HG02970 (cell line): ENCODE data around the gene MYO15B.

ENCODE experiments used
- ATAC-seq: cut with Tn5 transposase; IDR thresholded peaks from one replicate; pipeline ENCODE4 v1.9.1; 2021; ENCODE audit warnings: mild to moderate bottlenecking, moderate library complexity, moderate number of reproducible peaks; ENCODE audit not compliant: unreplicated experiment, low FRiP score

MYO15B gene

GRCh38 chr17:75652341-75652740 is 64.7 kb downstream of the MYO15B start:
- no peak for ATAC-seq

GRCh38 chr17:75652934-75653549 is 65.4 kb downstream of the MYO15B start:
- ATAC-seq = no peak

- no peak for ATAC-seq
Observed at GRCh38 chr17:75654176-75654575, 66.6 kb downstream of the MYO15B start.

- no peak for ATAC-seq
Observed at GRCh38 chr17:75658237-75658636, 70.6 kb downstream of the MYO15B start.

GRCh38 chr17:75661531-75661930 is 73.9 kb downstream of the MYO15B start:
- no peak for ATAC-seq

GRCh38 chr17:75662511-75662910 is 74.9 kb downstream of the MYO15B start:
- no peak for ATAC-seq

GRCh38 chr17:75664099-75664549 is 76.5 kb downstream of the MYO15B start:
- peak; percentile 32 for ATAC-seq

GRCh38 chr17:75665981-75666380 is 78.4 kb downstream of the MYO15B start:
- no peak for ATAC-seq

- ATAC-seq = peak; percentile 82
Observed at GRCh38 chr17:75666959-75667790, 79.6 kb downstream of the MYO15B start, which contains the start of the genes RECQL5 and SAP30BP. TSS of gene RECQL5 (minus strand) at chr17:75667154. CDS start at chr17:75666557, 597 bp downstream. TSS of gene SAP30BP (plus strand) at chr17:75667338. CDS start at chr17:75667373, 35 bp downstream.

GRCh38 chr17:75667825-75668224 is 80.2 kb downstream of the MYO15B start:
- ATAC-seq = no peak

GRCh38 chr17:75668489-75668888 is 80.9 kb downstream of the MYO15B start:
- no peak for ATAC-seq

- no peak for ATAC-seq
Observed at GRCh38 chr17:75670868-75671267, 83.3 kb downstream of the MYO15B start.

- ATAC-seq = no peak
Observed at GRCh38 chr17:75672011-75672410, 84.4 kb downstream of the MYO15B start.

- ATAC-seq = no peak
Observed at GRCh38 chr17:75673487-75673886, 85.9 kb downstream of the MYO15B start.
